Thyroid gland (tissue), 4 donors: ENCODE results near the gene CHSY1.

Source experiments
- CTCF ChIP-seq, 6 experiments: fragments of 200-600 bp in 3 of 6; fragments of 450-650 bp in 3 of 6; sonication (generic) in 3 of 6; IDR thresholded peaks; one replicate each; pipeline ENCODE4 v1.5.1; 2016 to 2019; ENCODE audit warnings: antibody characterized with exemption in 6 of 6, mild to moderate bottlenecking in 2 of 6, inconsistent platforms in 1 of 6, moderate library complexity in 1 of 6
- POLR2A ChIP-seq, 2 donors: fragments of 450-650 bp; IDR thresholded peaks; one replicate each; pipeline ENCODE4 v1.6.1; 2017; ENCODE audit warnings: antibody characterized with exemption in 2 of 2, mild to moderate bottlenecking in 2 of 2, moderate library complexity in 1 of 2

GRCh38 chr15:101237251-101237650, 14.6 kb downstream of the CHSY1 start:
- TF ChIP-seq POLR2A (IDR thresholded peaks at IDR 0.05) (no peak), CTCF (IDR thresholded peaks at IDR 0.05) (no peak)
